Sigmoid colon (tissue), 7 donors: ENCODE measurements around the gene KIF13A. TPM values are rescaled to one million over a fixed set of nuclear protein-coding genes. Genes with fewer than 3 reads are reported as not detected.
A peak's percentile ranks its signal among the peaks of the same experiment; 100 is the strongest.
"Not testable (repeated sequence)": the region's sequence is repeated elsewhere in the genome, so short reads cannot be mapped to it uniquely, and the experiment has no call there.

Experiments used
- DNase-seq: peaks from one replicate; pipeline ENCODE4 v3.0.0-alpha.2; 2019
- H3K27ac ChIP-seq, 4 donors: fragments of 200-600 bp; sonication (generic); one replicate each; pipeline ENCODE4 v1.5.1; 2016 to 2019; ENCODE audit warnings: mild to moderate bottlenecking in 1 of 4
- H3K27me3 ChIP-seq, 3 donors: fragments of 200-600 bp; sonication (generic); one replicate each; pipeline ENCODE4 v1.5.1; 2019; ENCODE audit warnings: mild to moderate bottlenecking in 1 of 3
- H3K36me3 ChIP-seq, 4 donors: fragments of 200-600 bp; sonication (generic); one replicate each; pipeline ENCODE4 v1.5.1; 2016 to 2019
- H3K4me1 ChIP-seq, 4 donors: fragments of 200-600 bp; sonication (generic); one replicate each; pipeline ENCODE4 v1.5.1; 2017 to 2019
- H3K4me3 ChIP-seq, 4 donors: fragments of 200-600 bp; sonication (generic); one replicate each; pipeline ENCODE4 v1.5.1; 2017 to 2019; ENCODE audit warnings: mild to moderate bottlenecking in 2 of 4, moderate library complexity in 1 of 4
- H3K9me3 ChIP-seq, 4 donors: fragments of 200-600 bp in 3 of 4; sonication (generic) in 3 of 4; one replicate each; pipeline versions ENCODE4 v1.5.1 to v1.6.1; 2013 to 2019
- EP300 ChIP-seq, 4 donors: sonication (generic); formaldehyde crosslinking; IDR thresholded peaks; one replicate each; pipeline ENCODE4 v1.6.1; 2017; ENCODE audit warnings: antibody characterized with exemption in 4 of 4
- POLR2A ChIP-seq, 2 donors: fragments of 450-650 bp; IDR thresholded peaks; one replicate each; pipeline ENCODE4 v1.6.1; 2016; ENCODE audit warnings: antibody characterized with exemption in 2 of 2, mild to moderate bottlenecking in 2 of 2, moderate library complexity in 2 of 2
- POLR2AphosphoS5 ChIP-seq, 4 donors: sonication (generic); formaldehyde crosslinking; IDR thresholded peaks; one replicate each; pipeline ENCODE4 v1.6.1; 2017; ENCODE audit warnings: antibody characterized with exemption in 4 of 4
- WGBS, 2 donors: extraction: QIAGEN DNeasy Blood & Tissue Kit; methylation state at CpG; one replicate each; pipeline ENCODE4 v1.1.7; 2013; 5-methylcytosine and 5-hydroxymethylcytosine counted together
- intact Hi-C: fragments of 100-400 bp; cut with DNase I; formaldehyde crosslinking; loops from one replicate; pipeline ENCODE4 v1.15.1; 2023
- polyA plus RNA-seq, 3 donors: library from polyadenylated mRNA; stranded (reverse); fragments of 200-250 nt; gene quantifications; one replicate each; pipeline ENCODE4 v1.2.3, GENCODE V29; 2013
- total RNA-seq, 4 donors: library from RNA; depleted of rRNA; stranded (reverse); fragments of >200 nt; gene quantifications; one replicate each; pipeline ENCODE4 v1.1.0, GENCODE V29; 2016
- TF ChIP-seq, protein P1 (sequence below), 4 experiments: fragments of 450-650 bp in 3 of 4; fragments of 200-600 bp in 1 of 4; IDR thresholded peaks; one replicate each; pipeline ENCODE4 v1.5.1; 2016 to 2019; ENCODE audit warnings: antibody characterized with exemption in 4 of 4, mild to moderate bottlenecking in 3 of 4, moderate library complexity in 2 of 4
- donor health status: healthy with polysubstance abuse.
- donor health status: Bipolar disorder and iron deficiency.
- donor health status: healthy.

The KIF13A gene
- total and polyA plus RNA-seq, 7 donors, result 18.5 to 73.8 (median 55.3) TPM

DNA sequence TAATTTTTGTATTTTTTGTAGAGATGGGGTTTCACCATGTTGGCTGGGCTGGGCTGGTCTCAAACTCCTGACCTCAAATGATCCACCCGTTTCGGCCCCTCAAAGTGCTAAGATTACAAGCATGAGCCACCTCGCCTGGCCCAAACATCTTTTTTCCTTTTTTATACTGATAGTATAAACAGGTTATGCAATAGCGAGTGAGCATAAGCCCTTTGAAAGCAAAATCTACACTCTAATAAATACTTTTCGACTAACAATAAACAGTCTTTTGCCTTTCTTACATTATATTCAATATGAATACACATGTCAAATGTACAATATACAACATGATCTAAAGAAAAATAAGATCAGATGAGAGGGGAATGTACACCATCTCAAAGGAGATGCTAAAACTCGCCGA, 38.7 kb downstream of the KIF13A start:
- H3K4me1 ChIP-seq, result peaks cover 0 to 49% (median 40%) of the 10 kb centered on the region in 4 donors
- no peaks in the 10 kb centered on the region for H3K27me3 ChIP-seq
- no peak overlapping the region for H3K4me3 ChIP-seq
- peak overlapping the region in 3 of 4 donors; percentile 19 to 53 (median 49) for H3K27ac ChIP-seq
- no peaks in the 10 kb centered on the region for H3K36me3 ChIP-seq
- WGBS, 2 donors, result 69 to 81% methylated on average over 7 of the region's 7 CpGs
- intact Hi-C loops, result no loop called here
- no peak for TF ChIP-seq POLR2A (IDR thresholded peaks at IDR 0.05)
- no peak for TF ChIP-seq EP300 (IDR thresholded peaks at IDR 0.05)
- TF ChIP-seq, protein P1, sequence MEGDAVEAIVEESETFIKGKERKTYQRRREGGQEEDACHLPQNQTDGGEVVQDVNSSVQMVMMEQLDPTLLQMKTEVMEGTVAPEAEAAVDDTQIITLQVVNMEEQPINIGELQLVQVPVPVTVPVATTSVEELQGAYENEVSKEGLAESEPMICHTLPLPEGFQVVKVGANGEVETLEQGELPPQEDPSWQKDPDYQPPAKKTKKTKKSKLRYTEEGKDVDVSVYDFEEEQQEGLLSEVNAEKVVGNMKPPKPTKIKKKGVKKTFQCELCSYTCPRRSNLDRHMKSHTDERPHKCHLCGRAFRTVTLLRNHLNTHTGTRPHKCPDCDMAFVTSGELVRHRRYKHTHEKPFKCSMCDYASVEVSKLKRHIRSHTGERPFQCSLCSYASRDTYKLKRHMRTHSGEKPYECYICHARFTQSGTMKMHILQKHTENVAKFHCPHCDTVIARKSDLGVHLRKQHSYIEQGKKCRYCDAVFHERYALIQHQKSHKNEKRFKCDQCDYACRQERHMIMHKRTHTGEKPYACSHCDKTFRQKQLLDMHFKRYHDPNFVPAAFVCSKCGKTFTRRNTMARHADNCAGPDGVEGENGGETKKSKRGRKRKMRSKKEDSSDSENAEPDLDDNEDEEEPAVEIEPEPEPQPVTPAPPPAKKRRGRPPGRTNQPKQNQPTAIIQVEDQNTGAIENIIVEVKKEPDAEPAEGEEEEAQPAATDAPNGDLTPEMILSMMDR (IDR thresholded peaks at IDR 0.05), result no peak
- TF ChIP-seq POLR2AphosphoS5 (IDR thresholded peaks at IDR 0.05), result no peak
- H3K9me3 ChIP-seq, result no peaks in the 10 kb centered on the region
- DNase-seq, result no peak

DNA sequence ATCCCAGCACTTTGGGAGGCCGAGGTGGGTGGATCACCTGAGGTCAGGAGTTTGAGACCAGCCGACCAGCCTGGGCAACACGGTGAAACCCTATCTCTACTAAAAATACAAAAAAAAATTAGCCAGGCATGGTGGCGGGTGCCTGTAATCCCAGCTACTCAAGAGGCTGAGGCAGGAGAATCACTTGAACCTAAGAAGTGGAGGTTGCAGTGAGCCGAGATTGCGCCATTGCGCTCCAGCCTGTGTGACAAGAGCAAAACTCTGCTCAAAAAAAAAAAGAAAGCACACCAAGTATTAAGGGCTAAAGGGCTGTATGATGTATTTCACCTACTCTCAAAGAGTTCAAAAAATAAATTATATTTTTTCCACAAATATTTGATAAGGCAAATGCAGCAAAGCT, 39.9 kb downstream of the KIF13A start:
- H3K36me3 ChIP-seq, H3K27me3 ChIP-seq, H3K9me3 ChIP-seq, intact Hi-C loops, DNase-seq, H3K4me3 ChIP-seq: not testable (repeated sequence)
- Histone ChIP-seq H3K4me1 (peaks cover 0 to 56% (median 40%) of the 10 kb centered on the region in 4 donors), H3K27ac (peak overlapping the region in 3 of 4 donors; percentile 19 to 53 (median 49))
- WGBS, 2 donors, result 88 to 93% methylated on average over 7 of the region's 7 CpGs

DNA sequence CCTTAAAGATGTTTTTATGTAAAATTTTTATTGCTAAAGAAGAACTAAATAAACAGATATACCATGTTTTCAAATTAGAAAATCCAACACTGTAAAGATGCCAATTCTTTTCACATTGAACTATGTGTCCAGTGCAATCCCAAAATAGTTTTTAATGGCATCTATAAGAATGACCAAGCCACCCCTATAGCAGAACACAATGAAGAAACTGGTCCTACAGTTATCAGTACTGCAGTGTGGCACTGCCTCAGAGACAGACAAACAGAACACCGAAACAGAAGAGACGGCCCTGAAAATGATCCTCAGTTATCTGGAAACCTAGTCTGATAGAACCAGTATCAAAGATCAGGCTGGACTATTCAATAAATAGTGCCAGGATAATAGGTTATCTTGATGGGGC, 41.9 kb downstream of the KIF13A start:
- H3K4me1 ChIP-seq, result peaks cover 0 to 57% (median 40%) of the 10 kb centered on the region in 4 donors
- intact Hi-C loops, result no loop called here
- H3K27ac ChIP-seq, result peak overlapping the region in 3 of 4 donors; percentile 51 to 72 (median 57)

DNA sequence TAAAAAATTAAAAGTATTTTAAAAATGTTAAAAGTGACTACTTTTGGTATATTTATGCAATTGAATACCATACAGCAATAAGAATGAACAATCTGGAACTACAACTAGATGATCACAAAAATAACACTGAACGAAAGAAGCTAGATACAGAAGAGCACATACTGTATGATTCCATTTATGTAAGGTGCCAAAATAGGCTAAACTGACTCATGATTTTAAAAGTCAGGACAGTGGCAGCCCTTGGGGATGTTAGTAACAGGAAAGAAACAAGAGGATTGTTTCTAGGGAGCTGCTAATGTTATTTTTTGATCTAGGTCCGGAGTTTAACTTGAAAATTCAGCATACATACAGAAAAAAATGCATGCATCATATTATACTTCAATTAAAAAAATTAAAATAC, 42.3 kb downstream of the KIF13A start:
- WGBS, 2 donors, result 74 to 90% methylated on average over 2 of the region's 2 CpGs
- Histone ChIP-seq H3K4me1 (peaks cover 0 to 53% (median 40%) of the 10 kb centered on the region in 4 donors), H3K4me3 (no peak overlapping the region)

More for the DNA sequence above, 41.9 kb downstream of the KIF13A start:
- TF ChIP-seq POLR2AphosphoS5 (IDR thresholded peaks at IDR 0.05) (no peak), POLR2A (IDR thresholded peaks at IDR 0.05) (no peak), EP300 (IDR thresholded peaks at IDR 0.05) (no peak)
- TF ChIP-seq, protein P1 (IDR thresholded peaks at IDR 0.05), result no peak
- WGBS, 2 donors, result 95 to 97% methylated on average over 2 of the region's 2 CpGs
- H3K9me3 ChIP-seq, result no peaks in the 10 kb centered on the region
- DNase-seq, result no peak
- H3K27me3 ChIP-seq, result no peaks in the 10 kb centered on the region
- H3K4me3 ChIP-seq, result no peak overlapping the region
- H3K36me3 ChIP-seq, result no peaks in the 10 kb centered on the region

DNA sequence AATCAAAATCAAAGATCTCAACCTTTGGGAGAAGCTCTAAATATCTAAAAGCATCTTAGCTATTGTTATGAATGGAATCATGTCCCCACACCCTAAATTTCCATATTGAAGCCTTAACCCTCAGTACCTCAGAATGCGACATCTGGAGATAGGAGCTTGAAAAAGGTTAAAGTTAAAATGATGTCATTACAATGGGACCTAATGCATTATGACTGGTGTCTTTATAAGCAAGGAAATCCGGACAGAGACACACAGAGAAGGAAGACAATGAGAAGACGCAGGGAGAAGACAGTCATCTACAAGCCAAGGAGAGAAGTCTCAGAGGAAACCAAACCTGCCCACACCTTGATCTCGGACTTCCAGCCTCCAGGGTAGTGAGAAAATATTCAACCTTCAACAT, 46.1 kb downstream of the KIF13A start:
- 84 to 93% methylated on average over 4 of the region's 4 CpGs for WGBS, 2 donors
- Histone ChIP-seq H3K4me3 (no peak overlapping the region), H3K27ac (no peak overlapping the region), H3K9me3 (no peaks in the 10 kb centered on the region), H3K36me3 (no peaks in the 10 kb centered on the region), H3K27me3 (no peaks in the 10 kb centered on the region), H3K4me1 (peaks cover 0 to 38% (median 27%) of the 10 kb centered on the region in 4 donors)
- no peak for DNase-seq
- TF ChIP-seq POLR2A (IDR thresholded peaks at IDR 0.05), result no peak
- TF ChIP-seq EP300 (IDR thresholded peaks at IDR 0.05), result no peak
- intact Hi-C loops, result no loop called here

More for the DNA sequence above, 42.3 kb downstream of the KIF13A start:
- H3K36me3 ChIP-seq, result no peaks in the 10 kb centered on the region
- no peak for DNase-seq
- peak overlapping the region in 3 of 4 donors; percentile 51 to 72 (median 57) for H3K27ac ChIP-seq
- H3K27me3 ChIP-seq, result no peaks in the 10 kb centered on the region
- no peak for TF ChIP-seq POLR2A (IDR thresholded peaks at IDR 0.05)
- TF ChIP-seq, protein P1 (IDR thresholded peaks at IDR 0.05), result no peak
- TF ChIP-seq EP300 (IDR thresholded peaks at IDR 0.05), result no peak
- TF ChIP-seq POLR2AphosphoS5 (IDR thresholded peaks at IDR 0.05), result peak in 1 of 4 donors; percentile 25
- intact Hi-C loops, result no loop called here
- no peaks in the 10 kb centered on the region for H3K9me3 ChIP-seq
